Liver (tissue), 3 donors: Measurements from ENCODE around the gene MEIS1.

Experiments
- ATF3 ChIP-seq: IDR thresholded peaks from 2 replicates; pipeline ENCODE4 v1.6.1; 2016; ENCODE audit warnings: antibody characterized with exemption
- EGR1 ChIP-seq, 2 donors: IDR thresholded peaks; 2 replicates each; pipeline ENCODE4 v1.6.1; 2016 to 2018; ENCODE audit warnings: antibody characterized with exemption in 2 of 2, low read depth in 2 of 2
- FOXA2 ChIP-seq: IDR thresholded peaks from 2 replicates; pipeline ENCODE4 v1.6.1; 2016; ENCODE audit warnings: antibody characterized with exemption
- JUND ChIP-seq, 2 donors: IDR thresholded peaks; 2 replicates each; pipeline ENCODE4 v1.6.1; 2016; ENCODE audit warnings: antibody characterized with exemption in 2 of 2
- NR2F2 ChIP-seq: IDR thresholded peaks from 2 replicates; pipeline ENCODE4 v1.6.1; 2016; ENCODE audit warnings: antibody characterized with exemption
- RAD21 ChIP-seq, 2 donors: IDR thresholded peaks; 2 replicates each; pipeline ENCODE4 v1.6.1; 2016; ENCODE audit warnings: antibody characterized with exemption in 2 of 2, mild to moderate bottlenecking in 2 of 2
- REST ChIP-seq: IDR thresholded peaks from 2 replicates; pipeline ENCODE4 v1.6.1; 2016; ENCODE audit warnings: antibody characterized with exemption, mild to moderate bottlenecking
- SP1 ChIP-seq: IDR thresholded peaks from 2 replicates; pipeline ENCODE4 v1.6.1; 2018; ENCODE audit warnings: antibody characterized with exemption, mild to moderate bottlenecking
- TAF1 ChIP-seq: conservative IDR thresholded peaks from 2 replicates; pipeline ENCODE4 v1.6.1; 2016; ENCODE audit warnings: antibody characterized with exemption, mild to moderate bottlenecking
- YY1 ChIP-seq: IDR thresholded peaks from 2 replicates; pipeline ENCODE4 v1.6.1; 2016; ENCODE audit warnings: antibody characterized with exemption, mild to moderate bottlenecking
- TF ChIP-seq, protein P1 (sequence below): fragments of 150-350 bp; IDR thresholded peaks from 2 replicates; pipeline ENCODE4 v1.5.1; 2017; ENCODE audit warnings: improper control_type of control experiment, low read depth, low read length; ENCODE audit not compliant: missing input control
- TF ChIP-seq, protein P2 (sequence below): IDR thresholded peaks from 2 replicates; pipeline ENCODE4 v1.6.1; 2016; ENCODE audit warnings: antibody characterized with exemption
- TF ChIP-seq, protein P3 (sequence below): IDR thresholded peaks from 2 replicates; pipeline ENCODE4 v1.6.1; 2016; ENCODE audit warnings: antibody characterized with exemption
- donor health status: healthy.
- donor health status: healthy.

GRCh38 chr2:66438891-66439811 lies 4.2 kb downstream of the MEIS1 start:
- TF ChIP-seq, protein P1, sequence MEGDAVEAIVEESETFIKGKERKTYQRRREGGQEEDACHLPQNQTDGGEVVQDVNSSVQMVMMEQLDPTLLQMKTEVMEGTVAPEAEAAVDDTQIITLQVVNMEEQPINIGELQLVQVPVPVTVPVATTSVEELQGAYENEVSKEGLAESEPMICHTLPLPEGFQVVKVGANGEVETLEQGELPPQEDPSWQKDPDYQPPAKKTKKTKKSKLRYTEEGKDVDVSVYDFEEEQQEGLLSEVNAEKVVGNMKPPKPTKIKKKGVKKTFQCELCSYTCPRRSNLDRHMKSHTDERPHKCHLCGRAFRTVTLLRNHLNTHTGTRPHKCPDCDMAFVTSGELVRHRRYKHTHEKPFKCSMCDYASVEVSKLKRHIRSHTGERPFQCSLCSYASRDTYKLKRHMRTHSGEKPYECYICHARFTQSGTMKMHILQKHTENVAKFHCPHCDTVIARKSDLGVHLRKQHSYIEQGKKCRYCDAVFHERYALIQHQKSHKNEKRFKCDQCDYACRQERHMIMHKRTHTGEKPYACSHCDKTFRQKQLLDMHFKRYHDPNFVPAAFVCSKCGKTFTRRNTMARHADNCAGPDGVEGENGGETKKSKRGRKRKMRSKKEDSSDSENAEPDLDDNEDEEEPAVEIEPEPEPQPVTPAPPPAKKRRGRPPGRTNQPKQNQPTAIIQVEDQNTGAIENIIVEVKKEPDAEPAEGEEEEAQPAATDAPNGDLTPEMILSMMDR: no peak
- TF ChIP-seq YY1 (no peak), RAD21 (IDR thresholded peaks at IDR 0.05) (no peak), FOXA2 (no peak), TAF1 (no peak), NR2F2 (no peak), JUND (IDR thresholded peaks at IDR 0.05) (no peak), SP1 (no peak), REST (no peak), EGR1 (IDR thresholded peaks at IDR 0.05; ENCODE audit: low read depth in 2 of 2) (no peak), ATF3 (no peak)
- TF ChIP-seq, protein P2, sequence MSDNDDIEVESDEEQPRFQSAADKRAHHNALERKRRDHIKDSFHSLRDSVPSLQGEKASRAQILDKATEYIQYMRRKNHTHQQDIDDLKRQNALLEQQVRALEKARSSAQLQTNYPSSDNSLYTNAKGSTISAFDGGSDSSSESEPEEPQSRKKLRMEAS: no peak
- TF ChIP-seq, protein P3, sequence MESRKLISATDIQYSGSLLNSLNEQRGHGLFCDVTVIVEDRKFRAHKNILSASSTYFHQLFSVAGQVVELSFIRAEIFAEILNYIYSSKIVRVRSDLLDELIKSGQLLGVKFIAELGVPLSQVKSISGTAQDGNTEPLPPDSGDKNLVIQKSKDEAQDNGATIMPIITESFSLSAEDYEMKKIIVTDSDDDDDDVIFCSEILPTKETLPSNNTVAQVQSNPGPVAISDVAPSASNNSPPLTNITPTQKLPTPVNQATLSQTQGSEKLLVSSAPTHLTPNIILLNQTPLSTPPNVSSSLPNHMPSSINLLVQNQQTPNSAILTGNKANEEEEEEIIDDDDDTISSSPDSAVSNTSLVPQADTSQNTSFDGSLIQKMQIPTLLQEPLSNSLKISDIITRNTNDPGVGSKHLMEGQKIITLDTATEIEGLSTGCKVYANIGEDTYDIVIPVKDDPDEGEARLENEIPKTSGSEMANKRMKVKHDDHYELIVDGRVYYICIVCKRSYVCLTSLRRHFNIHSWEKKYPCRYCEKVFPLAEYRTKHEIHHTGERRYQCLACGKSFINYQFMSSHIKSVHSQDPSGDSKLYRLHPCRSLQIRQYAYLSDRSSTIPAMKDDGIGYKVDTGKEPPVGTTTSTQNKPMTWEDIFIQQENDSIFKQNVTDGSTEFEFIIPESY: no peak
